Mammary epithelial cell (primary cell): ENCODE results near the gene NRN1.

ENCODE experiments used
- CTCF ChIP-seq, 2 donors: IDR thresholded peaks in 1 of 2; conservative IDR thresholded peaks in 1 of 2; 2 replicates each; pipeline ENCODE4 v1.5.1; 2011 to 2012; ENCODE audit warnings: inconsistent platforms in 2 of 2, low read length in 2 of 2, mild to moderate bottlenecking in 2 of 2, control low read depth in 1 of 2, low read depth in 1 of 2; ENCODE audit not compliant: insufficient read depth in 1 of 2; ENCODE audit errors: extremely low read depth in 1 of 2
- EZH2 ChIP-seq: IDR thresholded peaks from 2 replicates; pipeline ENCODE4 v1.6.1; 2012; ENCODE audit warnings: low read length, inconsistent platforms, borderline replicate concordance

GRCh38 chr6:6026513-6027205 is 19.9 kb upstream of the NRN1 start:
- TF ChIP-seq CTCF (conservative IDR thresholded peaks at IDR 0.05 in 1 of 2, IDR thresholded peaks at IDR 0.05 in 1 of 2; ENCODE audit: extremely low read depth in 1 of 2, insufficient read depth in 1 of 2, low read depth in 1 of 2, low read length in 2 of 2) (no peak), EZH2 (no peak)
